Measurements from ENCODE around the gene DCAF7. TPM values are rescaled to one million over a fixed set of nuclear protein-coding genes. Genes with fewer than 3 reads are reported as not detected.

The DCAF7 gene
- total RNA-seq, 1 experiment from 2014 or later, result 144 TPM

- TF ChIP-seq CBX3 (IDR thresholded peaks at IDR 0.05; ENCODE audit: low read depth) (no peak), MAX (IDR thresholded peaks at IDR 0.05) (no peak), CTCF (IDR thresholded peaks at IDR 0.05 in 2 of 3, conservative IDR thresholded peaks at IDR 0.05 in 1 of 3; ENCODE audit: borderline replicate concordance in 1 of 3, insufficient read depth in 1 of 3, low read depth in 2 of 3, low read length in 2 of 3) (no peak), SRF (IDR thresholded peaks at IDR 0.05; ENCODE audit: low read depth) (no peak), SP1 (IDR thresholded peaks at IDR 0.05; ENCODE audit: low read depth) (no peak), EZH2phosphoT487 (IDR thresholded peaks at IDR 0.05; ENCODE audit: borderline replicate concordance) (no peak)
Measured at GRCh38 chr17:63598281-63598680, 48.0 kb downstream of the DCAF7 start (continued).

GRCh38 chr17:63600569-63601438 is 50.5 kb downstream of the DCAF7 start, which contains the start of gene TACO1:
TACO1 (plus strand) TSS chr17:63600895; CDS start chr17:63601084, 189 bp downstream.
- H3K9ac ChIP-seq (ENCODE audit: low read length), result peak within 1 kb of the TSS; percentile 84
- no peaks in the 10 kb centered on the region for H3K9me3 ChIP-seq (ENCODE audit: control insufficient read depth in 1 of 2, insufficient read depth in 1 of 2, low read depth in 1 of 2, low read length in 2 of 2)
- no peaks in the 10 kb centered on the region for H3K9me2 ChIP-seq (ENCODE audit: insufficient read depth)
- peaks cover 17% of the 10 kb centered on the region for H3K79me2 ChIP-seq (ENCODE audit: insufficient read depth, low read length)
- intact Hi-C loops (cut with micrococcal nuclease), result loop anchor here (5.0 kb wide), 1 partner anchor 49 kb away; the partner anchor contains the start of gene DCAF7
- ATAC-seq, result peak; percentile 97
- ChIA-PET RAD21 (ENCODE audit: low non-redundant PET in 1 of 2, low total read pairs in 2 of 2, uncharacterized antibody in 2 of 2, unreplicated experiment in 2 of 2) (interaction anchor here in 1 of 2 experiments (0.6 kb wide), 1 partner anchor 57 kb away, joined by 4 read pairs; no protein-coding TSS in a partner anchor), POLR2A (interaction anchor here (1.3 to 2.2 kb wide), 2 partner anchors 17 to 21 kb away, joined by 4 to 6 read pairs; partner anchors contain the start of gene MAP3K3), CTCF (interaction anchor here (2.8 kb wide), 1 partner anchor 11 kb away, joined by 11 read pairs; no protein-coding TSS in a partner anchor)
- peak within 1 kb of the TSS; percentile 95 for H3K4me2 ChIP-seq (ENCODE audit: low read length)
- no peaks in the 10 kb centered on the region for H4K20me1 ChIP-seq (ENCODE audit: insufficient read depth)
- H3K36me3 ChIP-seq (ENCODE audit: control insufficient read depth in 1 of 2, insufficient read depth in 2 of 2, low read length in 2 of 2), result peaks cover 8 to 12% of the 10 kb centered on the region in 2 experiments; a peak in 2 of 4 replicates
- peaks cover 7 to 20% of the 10 kb centered on the region in 2 experiments for H3K4me1 ChIP-seq (ENCODE audit: control insufficient read depth in 1 of 2, insufficient read depth in 2 of 2, low read length in 2 of 2)
- H3K27ac ChIP-seq (ENCODE audit: low read depth, low read length), result peak within 1 kb of the TSS; percentile 48
- H2AFZ ChIP-seq (ENCODE audit: low read depth, low read length, poor library complexity, severe bottlenecking), result peak within 1 kb of the TSS; percentile 50
- peak; percentile 79 for DNase-seq (ENCODE audit: low read depth, low spot score)
- no peaks in the 10 kb centered on the region for H3K27me3 ChIP-seq (ENCODE audit: insufficient read depth, low read length)
- H3K4me3 ChIP-seq (replicated peaks in 1 of 2; ENCODE audit: low read depth in 1 of 2, low read length in 2 of 2), result peak within 1 kb of the TSS; percentile 92 to 93
- no TSS peak for BruUV-seq (replicated peaks)
- TF ChIP-seq SIN3A (IDR thresholded peaks at IDR 0.05; ENCODE audit: low read depth), result no peak; the same call in none of the 2 replicates
- TF ChIP-seq ATF3 (IDR thresholded peaks at IDR 0.05), result no peak
- peak; percentile 19; the same call in 1 of the 2 replicates for TF ChIP-seq RAD21 (IDR thresholded peaks at IDR 0.05; ENCODE audit: low read depth)
- peak; percentile 71; the same call in 1 of the 2 replicates for TF ChIP-seq SRF (IDR thresholded peaks at IDR 0.05; ENCODE audit: low read depth)
- peak; percentile 66 for TF ChIP-seq TCF7L2 (IDR thresholded peaks at IDR 0.05; ENCODE audit: borderline replicate concordance, extremely low read depth, insufficient read depth, insufficient read length)
- peak; percentile 96 for TF ChIP-seq POLR2AphosphoS5 (IDR thresholded peaks at IDR 0.05; ENCODE audit: low read depth, low read length)
- TF ChIP-seq ZFX (IDR thresholded peaks at IDR 0.05), result peak; percentile 96
- TF ChIP-seq FOSL1 (IDR thresholded peaks at IDR 0.05; ENCODE audit: low read depth), result no peak
- TF ChIP-seq EZH2phosphoT487 (IDR thresholded peaks at IDR 0.05; ENCODE audit: borderline replicate concordance), result no peak
- no peak for TF ChIP-seq CEBPB (IDR thresholded peaks at IDR 0.05; ENCODE audit: low read depth)
- TF ChIP-seq ZNF274 (IDR thresholded peaks at IDR 0.05; ENCODE audit: low read depth, low read length), result no peak
- peak; percentile 79 for TF ChIP-seq MAX (IDR thresholded peaks at IDR 0.05)
- TF ChIP-seq SP1 (IDR thresholded peaks at IDR 0.05; ENCODE audit: low read depth), result peak; percentile 50; the same call in 1 of the 2 replicates
- TF ChIP-seq REST (IDR thresholded peaks at IDR 0.05; ENCODE audit: low read depth), result no peak
- TF ChIP-seq ELF1 (IDR thresholded peaks at IDR 0.05; ENCODE audit: borderline replicate concordance, low read depth), result no peak; the same call in 1 of the 2 replicates
